Mesendoderm (in vitro differentiated cells): ENCODE measurements around the gene SURF2.
"Not testable (repeated sequence)": the region's sequence is repeated elsewhere in the genome, so short reads cannot be mapped to it uniquely, and the experiment has no call there.

ENCODE experiments used
- DNase-seq: peaks from one replicate; pipeline ENCODE4 v3.0.0; 2013
- H2AK5ac ChIP-seq: 2 replicates; pipeline ENCODE4 v1.6.1; 2013; ENCODE audit warnings: low read length, inconsistent platforms
- H2BK120ac ChIP-seq: 2 replicates; pipeline ENCODE4 v1.6.1; 2013; ENCODE audit warnings: low read depth, mild to moderate bottlenecking, low read length, moderate library complexity, mixed read lengths
- H2BK15ac ChIP-seq: replicated peaks from 2 replicates; pipeline ENCODE4 v1.6.1; 2013; ENCODE audit warnings: low read depth, mild to moderate bottlenecking, moderate library complexity
- H2BK5ac ChIP-seq: 2 replicates; pipeline ENCODE4 v1.6.1; 2013; ENCODE audit warnings: low read length, inconsistent platforms
- H3K18ac ChIP-seq: 2 replicates; pipeline ENCODE4 v1.6.1; 2013; ENCODE audit warnings: mild to moderate bottlenecking, low read length, mixed read lengths
- H3K23ac ChIP-seq: one replicate; pipeline ENCODE4 v1.6.1; 2013; ENCODE audit warnings: low read length
- H3K27ac ChIP-seq: 2 replicates; pipeline ENCODE4 v1.5.1; 2013; ENCODE audit warnings: low read depth, mild to moderate bottlenecking, inconsistent platforms, low read length, moderate library complexity
- H3K27me3 ChIP-seq: 2 replicates; pipeline ENCODE4 v1.6.1; 2013; ENCODE audit warnings: low read length, control low read depth, mild to moderate bottlenecking, inconsistent platforms; ENCODE audit not compliant: insufficient read depth, poor library complexity
- H3K36me3 ChIP-seq: 2 replicates; pipeline ENCODE4 v1.6.1; 2013; ENCODE audit warnings: low read length, inconsistent platforms; ENCODE audit not compliant: control insufficient read depth, insufficient read depth
- H3K4ac ChIP-seq: one replicate; pipeline ENCODE4 v1.6.1; 2013; ENCODE audit warnings: low read depth, mild to moderate bottlenecking, low read length, moderate library complexity
- H3K4me1 ChIP-seq: 2 replicates; pipeline ENCODE4 v1.6.1; 2013; ENCODE audit warnings: low read depth, low read length, inconsistent platforms; ENCODE audit not compliant: control insufficient read depth
- H3K4me2 ChIP-seq: 2 replicates; pipeline ENCODE4 v1.6.1; 2013; ENCODE audit warnings: low read length
- H3K4me3 ChIP-seq: 2 replicates; pipeline ENCODE4 v1.5.1; 2013; ENCODE audit warnings: mild to moderate bottlenecking, low read length
- H3K56ac ChIP-seq: one replicate; pipeline ENCODE4 v1.6.1; 2013; ENCODE audit warnings: low read length
- H3K79me1 ChIP-seq: 2 replicates; pipeline ENCODE4 v1.6.1; 2013; ENCODE audit warnings: low read length, inconsistent platforms
- H3K79me2 ChIP-seq: 2 replicates; pipeline ENCODE4 v1.6.1; 2013; ENCODE audit warnings: mild to moderate bottlenecking, low read length; ENCODE audit not compliant: control insufficient read depth, insufficient read depth
- H3K9ac ChIP-seq: 2 replicates; pipeline ENCODE4 v1.6.1; 2013; ENCODE audit warnings: low read length, inconsistent platforms
- H4K5ac ChIP-seq: one replicate; pipeline ENCODE4 v1.6.1; 2013; ENCODE audit warnings: low read length
- H4K8ac ChIP-seq: one replicate; pipeline ENCODE4 v1.6.1; 2013; ENCODE audit warnings: low read depth, mild to moderate bottlenecking, control low read depth, low read length, moderate library complexity
- WGBS: extraction: QIAGEN DNeasy Blood & Tissue Kit; methylation state at CpG from one replicate; pipeline ENCODE4 v1.1.7; 2013; ENCODE audit warnings: low lambda C conversion rate, missing lambda C conversion rate; ENCODE audit not compliant: insufficient coverage; ENCODE audit errors: extremely low coverage; 5-methylcytosine and 5-hydroxymethylcytosine counted together

The SURF2 gene

GRCh38 chr9:133377280-133377679, 20.9 kb downstream of the SURF2 start:
- not testable (repeated sequence) for H3K9ac ChIP-seq, H3K36me3 ChIP-seq, H3K56ac ChIP-seq, H3K4me1 ChIP-seq, H2BK15ac ChIP-seq, H3K18ac ChIP-seq, H2AK5ac ChIP-seq, H4K5ac ChIP-seq, H3K27me3 ChIP-seq, H3K4ac ChIP-seq, H4K8ac ChIP-seq, H2BK5ac ChIP-seq, H3K23ac ChIP-seq, H3K4me3 ChIP-seq, DNase-seq, H2BK120ac ChIP-seq, H3K27ac ChIP-seq, H3K4me2 ChIP-seq
- peaks cover 14% of the 10 kb centered on the region for H3K79me1 ChIP-seq
- peaks cover 26% of the 10 kb centered on the region for H3K79me2 ChIP-seq
- no CpG with 5 or more reads among the region's 14 CpGs for WGBS

- no CpG with 5 or more reads among the region's 6 CpGs for WGBS
- H4K8ac ChIP-seq: no peak overlapping the region
- no peak overlapping the region for H3K27ac ChIP-seq
- peaks cover 2% of the 10 kb centered on the region for H3K36me3 ChIP-seq
- no peak overlapping the region for H3K23ac ChIP-seq
- H2BK5ac ChIP-seq: no peak overlapping the region
- no peak overlapping the region for H2BK15ac ChIP-seq
- H3K56ac ChIP-seq: no peak overlapping the region
- H4K5ac ChIP-seq: no peak overlapping the region
- DNase-seq: no peak
- no peak overlapping the region for H3K18ac ChIP-seq
- no peak overlapping the region for H3K4me3 ChIP-seq
- H3K4ac ChIP-seq: no peak overlapping the region
- H3K9ac ChIP-seq: no peak overlapping the region
- no peaks in the 10 kb centered on the region for H3K4me1 ChIP-seq
- peaks cover 9% of the 10 kb centered on the region for H3K79me1 ChIP-seq
- H2AK5ac ChIP-seq: no peak overlapping the region
- peaks cover 22% of the 10 kb centered on the region for H3K79me2 ChIP-seq
- no peak overlapping the region for H3K4me2 ChIP-seq
- no peak overlapping the region for H2BK120ac ChIP-seq
- H3K27me3 ChIP-seq: no peaks in the 10 kb centered on the region
Measured at GRCh38 chr9:133377721-133378216, 21.4 kb downstream of the SURF2 start.

GRCh38 chr9:133378408-133378962, 22.1 kb downstream of the SURF2 start:
- no peak overlapping the region for H3K56ac ChIP-seq
- H3K4me3 ChIP-seq: no peak overlapping the region
- no peak overlapping the region for H2BK120ac ChIP-seq
- H3K79me1 ChIP-seq: peaks cover 5% of the 10 kb centered on the region
- H3K9ac ChIP-seq: no peak overlapping the region
- peaks cover 1% of the 10 kb centered on the region for H3K36me3 ChIP-seq
- no peak overlapping the region for H3K4me2 ChIP-seq
- H3K27ac ChIP-seq: no peak overlapping the region
- H2AK5ac ChIP-seq: no peak overlapping the region
- no CpG with 5 or more reads among the region's 1 CpG for WGBS
- peaks cover 16% of the 10 kb centered on the region for H3K79me2 ChIP-seq
- no peaks in the 10 kb centered on the region for H3K4me1 ChIP-seq
- H3K18ac ChIP-seq: no peak overlapping the region
- no peak overlapping the region for H4K5ac ChIP-seq
- no peak for DNase-seq
- H2BK5ac ChIP-seq: no peak overlapping the region
- no peaks in the 10 kb centered on the region for H3K27me3 ChIP-seq
- H3K4ac ChIP-seq: no peak overlapping the region
- H4K8ac ChIP-seq: no peak overlapping the region
- H2BK15ac ChIP-seq: no peak overlapping the region
- no peak overlapping the region for H3K23ac ChIP-seq

GRCh38 chr9:133379153-133380086, 23.1 kb downstream of the SURF2 start:
- Histone ChIP-seq H3K27ac (no peak overlapping the region), H3K23ac (no peak overlapping the region), H3K4me3 (no peak overlapping the region), H3K4ac (no peak overlapping the region), H2BK120ac (no peak overlapping the region), H4K5ac (no peak overlapping the region), H2BK15ac (no peak overlapping the region), H2BK5ac (no peak overlapping the region), H3K4me1 (no peaks in the 10 kb centered on the region), H3K56ac (no peak overlapping the region), H2AK5ac (no peak overlapping the region), H3K36me3 (no peaks in the 10 kb centered on the region), H3K18ac (no peak overlapping the region), H3K79me1 (peaks cover 4% of the 10 kb centered on the region), H3K27me3 (no peaks in the 10 kb centered on the region), H3K9ac (no peak overlapping the region), H3K79me2 (peaks cover 11% of the 10 kb centered on the region), H4K8ac (no peak overlapping the region), H3K4me2 (no peak overlapping the region)
- WGBS: no CpG with 5 or more reads among the region's 14 CpGs
- DNase-seq: no peak

GRCh38 chr9:133380734-133381133, 24.4 kb downstream of the SURF2 start:
- Histone ChIP-seq H3K9ac (no peak overlapping the region), H3K79me1 (no peaks in the 10 kb centered on the region), H3K23ac (no peak overlapping the region), H3K4me1 (no peaks in the 10 kb centered on the region), H2BK5ac (no peak overlapping the region), H4K8ac (no peak overlapping the region), H3K4me2 (no peak overlapping the region), H3K27ac (no peak overlapping the region), H4K5ac (no peak overlapping the region), H3K56ac (no peak overlapping the region), H2AK5ac (no peak overlapping the region), H3K4me3 (no peak overlapping the region), H2BK15ac (no peak overlapping the region), H2BK120ac (no peak overlapping the region), H3K79me2 (no peaks in the 10 kb centered on the region), H3K36me3 (no peaks in the 10 kb centered on the region), H3K18ac (no peak overlapping the region), H3K4ac (no peak overlapping the region), H3K27me3 (no peaks in the 10 kb centered on the region)
- no peak for DNase-seq
- no CpG with 5 or more reads among the region's 4 CpGs for WGBS
